ENCODE data around the gene AATF. TPM values are rescaled to one million over a fixed set of nuclear protein-coding genes. Genes with fewer than 3 reads are reported as not detected.

Gene AATF
- total RNA-seq, 1 donor from 2014 or later: 22.5 TPM

GRCh38 chr17:36938566-36939051, 10.1 kb upstream of the AATF start:
- no peak overlapping the region for H3K27ac Mint-ChIP-seq (ENCODE audit: unreplicated experiment)
- H3K9me3 Mint-ChIP-seq (ENCODE audit: unreplicated experiment): peaks cover 30% of the 10 kb centered on the region
- no peak for TF ChIP-seq CTCF (IDR thresholded peaks at IDR 0.05; ENCODE audit: partially characterized antibody, unreplicated experiment)
- H3K36me3 Mint-ChIP-seq (ENCODE audit: unreplicated experiment): no peaks in the 10 kb centered on the region
- H3K4me1 Mint-ChIP-seq (ENCODE audit: low read depth, unreplicated experiment): peaks cover 20% of the 10 kb centered on the region
- peaks cover 51% of the 10 kb centered on the region for H3K27me3 Mint-ChIP-seq (ENCODE audit: unreplicated experiment)
- DNase-seq: peak; percentile 41
- peak overlapping the region; percentile 79 for H3K4me3 Mint-ChIP-seq (ENCODE audit: unreplicated experiment)

DNA sequence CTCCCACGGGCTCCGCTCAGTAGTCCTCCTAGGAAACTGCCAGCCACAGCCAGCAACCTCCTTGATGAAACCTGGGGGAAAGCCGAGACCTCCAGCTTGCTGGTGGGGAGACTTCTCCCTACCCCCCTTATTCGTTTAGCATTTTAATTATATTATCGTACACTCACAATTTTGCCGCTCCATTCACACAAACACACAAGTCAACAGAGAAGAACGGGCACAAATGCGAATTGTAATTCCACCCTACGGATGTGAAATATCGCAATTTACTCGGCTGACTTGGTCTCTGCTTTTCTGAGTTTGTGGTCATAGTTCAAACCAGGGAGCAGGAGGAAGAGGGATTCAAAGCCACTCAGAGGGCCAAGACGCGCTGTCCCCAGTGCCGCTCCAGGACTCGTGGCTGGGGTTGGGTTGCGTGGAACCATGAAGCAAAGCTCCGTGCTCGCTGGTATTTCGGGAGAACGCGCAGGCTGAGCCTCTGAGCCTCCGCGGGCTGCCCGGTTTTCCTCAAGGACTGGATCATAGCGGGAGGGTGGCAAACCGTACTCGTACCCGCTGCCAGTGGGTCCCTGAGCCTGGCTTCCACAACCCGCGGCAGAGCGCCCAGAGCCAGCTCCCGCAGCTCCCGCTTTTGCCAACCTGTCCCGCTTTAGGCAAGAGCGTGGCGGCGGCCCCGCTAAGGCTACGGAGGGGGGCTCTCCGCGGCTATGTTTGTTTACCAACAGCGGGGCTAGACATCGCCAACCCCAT, 9.5 kb upstream of the AATF start:
- H3K27ac Mint-ChIP-seq (ENCODE audit: unreplicated experiment): peak overlapping the region; percentile 7
- DNase-seq: peak; percentile 23
- TF ChIP-seq CTCF (IDR thresholded peaks at IDR 0.05; ENCODE audit: partially characterized antibody, unreplicated experiment): no peak
- no peaks in the 10 kb centered on the region for H3K36me3 Mint-ChIP-seq (ENCODE audit: unreplicated experiment)
- H3K4me1 Mint-ChIP-seq (ENCODE audit: low read depth, unreplicated experiment): peaks cover 14% of the 10 kb centered on the region
- peaks cover 26% of the 10 kb centered on the region for H3K9me3 Mint-ChIP-seq (ENCODE audit: unreplicated experiment)
- peak overlapping the region; percentile 79 for H3K4me3 Mint-ChIP-seq (ENCODE audit: unreplicated experiment)
- peaks cover 49% of the 10 kb centered on the region for H3K27me3 Mint-ChIP-seq (ENCODE audit: unreplicated experiment)

DNA sequence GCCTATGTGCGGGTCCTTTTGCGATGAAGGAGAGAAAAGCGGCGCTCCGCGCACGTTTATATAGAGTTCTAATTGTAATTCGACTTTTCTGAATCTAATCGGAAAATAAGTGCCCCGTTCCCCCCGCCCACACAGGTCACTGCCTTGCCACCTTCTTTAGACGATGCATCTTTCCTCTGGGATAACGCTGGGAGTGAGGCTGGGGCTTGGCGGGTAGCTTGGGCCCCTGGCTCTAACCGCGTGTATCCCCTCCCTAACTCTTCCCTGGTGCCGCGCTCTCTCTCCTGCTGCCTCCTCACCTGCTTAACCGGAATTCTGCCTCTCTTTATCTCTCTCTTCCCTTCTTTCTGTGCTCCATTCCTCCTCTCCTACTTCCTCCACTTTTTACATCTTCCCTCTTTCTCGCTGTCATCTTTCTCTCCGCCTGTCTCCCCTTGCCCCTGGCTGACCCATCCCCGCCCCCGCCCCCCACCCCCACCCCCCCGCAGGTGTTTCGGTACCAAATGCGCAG, 8.9 kb upstream of the AATF start:
- no peaks in the 10 kb centered on the region for H3K36me3 Mint-ChIP-seq (ENCODE audit: unreplicated experiment)
- H3K27me3 Mint-ChIP-seq (ENCODE audit: unreplicated experiment): peaks cover 50% of the 10 kb centered on the region
- no peak overlapping the region for H3K27ac Mint-ChIP-seq (ENCODE audit: unreplicated experiment)
- peak overlapping the region; percentile 82 for H3K4me3 Mint-ChIP-seq (ENCODE audit: unreplicated experiment)
- peaks cover 26% of the 10 kb centered on the region for H3K9me3 Mint-ChIP-seq (ENCODE audit: unreplicated experiment)
- DNase-seq: peak; percentile 18
- H3K4me1 Mint-ChIP-seq (ENCODE audit: low read depth, unreplicated experiment): peaks cover 13% of the 10 kb centered on the region
- TF ChIP-seq CTCF (IDR thresholded peaks at IDR 0.05; ENCODE audit: partially characterized antibody, unreplicated experiment): no peak

DNA sequence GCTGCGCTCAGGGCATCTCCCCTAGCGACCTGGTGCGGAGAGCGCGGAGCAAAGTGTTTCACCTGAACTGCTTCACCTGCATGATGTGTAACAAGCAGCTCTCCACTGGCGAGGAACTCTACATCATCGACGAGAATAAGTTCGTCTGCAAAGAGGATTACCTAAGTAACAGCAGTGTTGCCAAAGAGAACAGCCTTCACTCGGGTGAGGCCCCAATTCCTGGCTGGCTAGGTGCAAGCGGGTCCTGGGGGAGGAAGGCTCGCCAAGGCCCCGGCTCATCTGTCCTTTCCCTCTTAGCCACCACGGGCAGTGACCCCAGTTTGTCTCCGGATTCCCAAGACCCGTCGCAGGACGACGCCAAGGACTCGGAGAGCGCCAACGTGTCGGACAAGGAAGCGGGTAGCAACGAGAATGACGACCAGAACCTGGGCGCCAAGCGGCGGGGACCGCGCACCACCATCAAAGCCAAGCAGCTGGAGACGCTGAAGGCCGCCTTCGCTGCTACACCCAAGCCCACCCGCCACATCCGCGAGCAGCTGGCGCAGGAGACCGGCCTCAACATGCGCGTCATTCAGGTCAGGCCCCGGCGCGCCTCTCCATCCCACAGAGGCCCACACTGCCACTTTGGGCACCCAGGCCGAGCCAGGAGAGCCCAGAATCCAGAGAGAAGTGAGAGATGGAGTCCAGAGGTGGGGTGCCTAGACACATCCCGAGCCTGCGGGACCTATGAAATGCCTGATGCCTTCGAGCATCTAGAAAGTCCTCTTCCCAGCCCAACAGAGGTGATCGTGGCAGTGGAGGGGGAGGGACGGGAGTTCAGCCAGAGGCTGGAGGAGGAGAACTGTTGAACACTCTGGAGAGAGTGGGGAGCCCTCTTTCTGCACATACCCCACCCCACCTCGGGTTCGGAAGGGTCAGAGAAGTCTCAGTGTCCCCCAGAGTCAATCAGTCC, 8.2 kb upstream of the AATF start:
- peaks cover 23% of the 10 kb centered on the region for H3K9me3 Mint-ChIP-seq (ENCODE audit: unreplicated experiment)
- peak overlapping the region; percentile 25 for H3K4me3 Mint-ChIP-seq (ENCODE audit: unreplicated experiment)
- peaks cover 50% of the 10 kb centered on the region for H3K27me3 Mint-ChIP-seq (ENCODE audit: unreplicated experiment)
- no peak overlapping the region for H3K27ac Mint-ChIP-seq (ENCODE audit: unreplicated experiment)
- peak; percentile 35 for DNase-seq
- H3K4me1 Mint-ChIP-seq (ENCODE audit: low read depth, unreplicated experiment): peaks cover 9% of the 10 kb centered on the region
- H3K36me3 Mint-ChIP-seq (ENCODE audit: unreplicated experiment): no peaks in the 10 kb centered on the region
- TF ChIP-seq CTCF (IDR thresholded peaks at IDR 0.05; ENCODE audit: partially characterized antibody, unreplicated experiment): no peak
